Measurements from ENCODE around the gene CBS. TPM values are rescaled to one million over a fixed set of nuclear protein-coding genes. Genes with fewer than 3 reads are reported as not detected.

CBS gene
- polyA plus RNA-seq, 1 donor (not counting 4 experiments of a cell fraction or from before 2014, with no cell fraction given): 6.9 TPM

DNA sequence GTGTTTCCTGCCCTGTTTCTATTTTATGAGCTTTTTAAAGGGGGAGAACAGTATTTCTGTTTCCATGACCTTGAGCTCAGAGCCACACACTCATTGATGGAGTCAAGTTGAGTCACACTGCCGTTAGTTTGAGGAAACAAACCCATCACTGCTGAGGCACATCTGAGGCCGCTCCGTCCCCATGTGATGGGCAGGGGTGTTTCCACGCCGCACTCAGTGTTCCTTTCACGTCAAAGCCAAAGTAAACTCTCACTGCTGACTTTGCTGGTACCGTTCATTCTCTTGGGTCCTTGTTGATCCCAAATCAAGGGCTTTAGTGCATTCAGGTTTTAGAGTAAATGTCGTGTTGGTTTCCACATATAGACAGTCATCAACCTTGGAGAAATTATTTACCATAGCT, 52.5 kb downstream of the CBS start:
- Histone ChIP-seq H3K79me2 (ENCODE audit: control insufficient read depth, insufficient read depth, low read length) (no peaks in the 10 kb centered on the region), H3K9me3 (ENCODE audit: control insufficient read depth, low read depth, low read length) (no peaks in the 10 kb centered on the region), H3K9me1 (ENCODE audit: control insufficient read depth, extremely low read depth, insufficient read depth, low read length) (no peaks in the 10 kb centered on the region), H2AFZ (ENCODE audit: control insufficient read depth, low read length) (no peak overlapping the region), H3K36me3 (ENCODE audit: control insufficient read depth in 2 of 2, extremely low read depth in 1 of 2, insufficient read depth in 2 of 2, low read length in 2 of 2) (peaks cover 23 to 30% of the 10 kb centered on the region in 2 experiments), H3K27me3 (ENCODE audit: control insufficient read depth, extremely low read depth, insufficient read depth, low read length) (no peaks in the 10 kb centered on the region), H3K4me1 (ENCODE audit: control insufficient read depth, extremely low read depth, insufficient read depth, low read length) (no peaks in the 10 kb centered on the region), H3K4me2 (ENCODE audit: control insufficient read depth, extremely low read depth, insufficient read depth, low read depth, low read length) (no peak overlapping the region), H3K4me3 (ENCODE audit: control insufficient read depth in 2 of 3, extremely low read depth in 1 of 3, insufficient read depth in 2 of 3, low read depth in 1 of 3, low read length in 3 of 3) (no peak overlapping the region), H3K9ac (ENCODE audit: control insufficient read depth, extremely low read depth, insufficient read depth, low read length) (no peak overlapping the region), H3K27ac (ENCODE audit: control insufficient read depth, insufficient read depth, low read length) (no peak overlapping the region), H4K20me1 (ENCODE audit: control insufficient read depth, extremely low read depth, insufficient read depth, low read length) (no peaks in the 10 kb centered on the region)
- FAIRE-seq (no peak), DNase-seq (ENCODE audit: low read depth, low spot score) (no peak)
- dilution Hi-C loops (cut with MboI; ENCODE audit: extremely low pct_ligation_motif_present, low sequenced_read_pairs): no loop called here
- TF ChIP-seq, protein P1, sequence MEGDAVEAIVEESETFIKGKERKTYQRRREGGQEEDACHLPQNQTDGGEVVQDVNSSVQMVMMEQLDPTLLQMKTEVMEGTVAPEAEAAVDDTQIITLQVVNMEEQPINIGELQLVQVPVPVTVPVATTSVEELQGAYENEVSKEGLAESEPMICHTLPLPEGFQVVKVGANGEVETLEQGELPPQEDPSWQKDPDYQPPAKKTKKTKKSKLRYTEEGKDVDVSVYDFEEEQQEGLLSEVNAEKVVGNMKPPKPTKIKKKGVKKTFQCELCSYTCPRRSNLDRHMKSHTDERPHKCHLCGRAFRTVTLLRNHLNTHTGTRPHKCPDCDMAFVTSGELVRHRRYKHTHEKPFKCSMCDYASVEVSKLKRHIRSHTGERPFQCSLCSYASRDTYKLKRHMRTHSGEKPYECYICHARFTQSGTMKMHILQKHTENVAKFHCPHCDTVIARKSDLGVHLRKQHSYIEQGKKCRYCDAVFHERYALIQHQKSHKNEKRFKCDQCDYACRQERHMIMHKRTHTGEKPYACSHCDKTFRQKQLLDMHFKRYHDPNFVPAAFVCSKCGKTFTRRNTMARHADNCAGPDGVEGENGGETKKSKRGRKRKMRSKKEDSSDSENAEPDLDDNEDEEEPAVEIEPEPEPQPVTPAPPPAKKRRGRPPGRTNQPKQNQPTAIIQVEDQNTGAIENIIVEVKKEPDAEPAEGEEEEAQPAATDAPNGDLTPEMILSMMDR (optimal IDR thresholded peaks at IDR 0.05 in 1 of 3, IDR thresholded peaks at IDR 0.05 in 1 of 3, conservative IDR thresholded peaks at IDR 0.05 in 1 of 3; ENCODE audit: extremely low read depth in 1 of 3, insufficient read depth in 2 of 3, low read length in 3 of 3): no peak

DNA sequence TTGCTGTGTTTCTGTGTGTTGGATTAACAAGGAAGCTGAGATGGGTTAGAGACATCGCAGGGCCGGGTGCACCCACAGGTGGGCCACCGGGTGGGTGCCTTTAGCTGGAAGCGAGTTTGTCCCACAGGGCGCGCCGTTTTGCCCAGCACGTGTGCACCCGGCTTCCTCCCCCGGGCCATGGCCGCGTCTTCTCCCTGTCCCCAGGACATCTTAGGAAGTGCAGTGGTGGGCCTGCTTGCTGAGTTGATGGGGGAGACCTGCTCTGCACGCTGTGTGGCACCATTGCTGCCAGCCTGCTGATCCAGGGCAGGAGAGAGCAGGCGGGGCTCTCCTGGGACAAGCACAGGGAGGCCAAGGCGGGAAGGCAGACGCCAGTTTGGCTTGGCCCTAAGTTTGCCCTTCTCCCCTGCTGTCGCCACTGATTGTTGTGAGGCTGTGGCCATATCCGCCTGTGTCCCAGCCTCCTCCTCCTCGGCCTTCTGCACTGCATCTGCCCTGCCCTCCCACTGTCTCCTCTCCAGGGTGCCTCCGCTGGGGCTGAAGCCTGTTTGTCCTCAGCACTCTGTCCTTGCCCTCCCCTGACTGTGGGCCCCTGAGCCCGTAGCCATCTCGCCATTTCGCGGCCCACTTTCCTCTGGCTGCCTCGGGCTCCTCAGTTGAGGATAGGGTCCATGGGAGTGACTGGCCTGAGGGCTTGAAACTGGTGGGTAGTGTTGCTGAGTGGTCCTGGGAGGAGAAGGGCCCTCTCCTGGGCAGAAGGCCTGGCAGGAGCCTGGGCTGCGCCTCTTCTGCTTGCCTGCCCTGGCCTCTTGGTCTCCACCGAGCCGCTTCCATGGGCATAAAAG, 53.7 kb downstream of the CBS start:
- H3K9ac ChIP-seq (ENCODE audit: control insufficient read depth, extremely low read depth, insufficient read depth, low read length): no peak overlapping the region
- H3K9me3 ChIP-seq (ENCODE audit: control insufficient read depth, low read depth, low read length): no peaks in the 10 kb centered on the region
- no peaks in the 10 kb centered on the region for H3K27me3 ChIP-seq (ENCODE audit: control insufficient read depth, extremely low read depth, insufficient read depth, low read length)
- peaks cover 18 to 25% of the 10 kb centered on the region in 2 experiments for H3K36me3 ChIP-seq (ENCODE audit: control insufficient read depth in 2 of 2, extremely low read depth in 1 of 2, insufficient read depth in 2 of 2, low read length in 2 of 2)
- no peaks in the 10 kb centered on the region for H4K20me1 ChIP-seq (ENCODE audit: control insufficient read depth, extremely low read depth, insufficient read depth, low read length)
- no peak overlapping the region for H2AFZ ChIP-seq (ENCODE audit: control insufficient read depth, low read length)
- dilution Hi-C loops (cut with MboI; ENCODE audit: extremely low pct_ligation_motif_present, low sequenced_read_pairs): no loop called here
- H3K9me1 ChIP-seq (ENCODE audit: control insufficient read depth, extremely low read depth, insufficient read depth, low read length): no peaks in the 10 kb centered on the region
- no peak overlapping the region for H3K27ac ChIP-seq (ENCODE audit: control insufficient read depth, insufficient read depth, low read length)
- no peaks in the 10 kb centered on the region for H3K4me1 ChIP-seq (ENCODE audit: control insufficient read depth, extremely low read depth, insufficient read depth, low read length)
- H3K4me3 ChIP-seq (ENCODE audit: control insufficient read depth in 2 of 3, extremely low read depth in 1 of 3, insufficient read depth in 2 of 3, low read depth in 1 of 3, low read length in 3 of 3): no peak overlapping the region
- FAIRE-seq (no peak), DNase-seq (ENCODE audit: low read depth, low spot score) (no peak)
- no peak overlapping the region for H3K4me2 ChIP-seq (ENCODE audit: control insufficient read depth, extremely low read depth, insufficient read depth, low read depth, low read length)
- no peaks in the 10 kb centered on the region for H3K79me2 ChIP-seq (ENCODE audit: control insufficient read depth, insufficient read depth, low read length)
- no peak for TF ChIP-seq EZH2 (IDR thresholded peaks at IDR 0.05; ENCODE audit: low read length)
- TF ChIP-seq, protein P1 (optimal IDR thresholded peaks at IDR 0.05 in 1 of 3, IDR thresholded peaks at IDR 0.05 in 1 of 3, conservative IDR thresholded peaks at IDR 0.05 in 1 of 3; ENCODE audit: extremely low read depth in 1 of 3, insufficient read depth in 2 of 3, low read length in 3 of 3): no peak

All from keratinocyte (primary cell).